Left ventricle myocardium inferior (tissue), 1 donor: ENCODE measurements around the gene MTMR3. TPM values are rescaled to one million over a fixed set of nuclear protein-coding genes. Genes with fewer than 3 reads are reported as not detected.

Experiments used
- DNase-seq: peaks from one replicate; pipeline ENCODE4 v3.0.0-alpha.2; 2020
- H3K27ac ChIP-seq: fragments of 200-600 bp; replicated peaks from 2 replicates; pipeline ENCODE4 v1.8.0; 2021
- H3K27me3 ChIP-seq: fragments of 200-600 bp; 2 replicates; pipeline ENCODE4 v1.8.0; 2021; ENCODE audit warnings: low read depth
- H3K36me3 ChIP-seq: fragments of 200-600 bp; 2 replicates; pipeline ENCODE4 v1.8.0; 2021
- H3K4me1 ChIP-seq: fragments of 200-600 bp; 2 replicates; pipeline ENCODE4 v1.8.0; 2021
- H3K4me3 ChIP-seq: fragments of 200-600 bp; 2 replicates; pipeline ENCODE4 v1.8.0; 2021; ENCODE audit warnings: mild to moderate bottlenecking, moderate library complexity
- H3K9me3 ChIP-seq: fragments of 200-600 bp; replicated peaks from 2 replicates; pipeline ENCODE4 v1.8.0; 2021
- intact Hi-C: fragments of 100-400 bp; cut with micrococcal nuclease; formaldehyde crosslinking; loops from one replicate; pipeline ENCODE4 v1.11.0; 2022
- total RNA-seq: library from RNA; stranded (reverse); fragmentation: NEBNext Ultra II Directional; extraction: Animal tissue kit (Norgen Biotek cat#: 25700); gene quantifications from one replicate; pipeline ENCODE4 v1.2.1, GENCODE V29; 2021
- TF ChIP-seq, protein P1 (sequence below): fragments of 200-600 bp; IDR thresholded peaks from 2 replicates; pipeline ENCODE4 v1.8.0; 2021; ENCODE audit warnings: antibody characterized with exemption, mild to moderate bottlenecking, borderline replicate concordance
- donor health status: DM: no; HTN: yes; CAD: no; lungs with severe emphysema.

MTMR3 gene
- total RNA-seq, 1 donor from 2014 or later, result 31.3 TPM

DNA sequence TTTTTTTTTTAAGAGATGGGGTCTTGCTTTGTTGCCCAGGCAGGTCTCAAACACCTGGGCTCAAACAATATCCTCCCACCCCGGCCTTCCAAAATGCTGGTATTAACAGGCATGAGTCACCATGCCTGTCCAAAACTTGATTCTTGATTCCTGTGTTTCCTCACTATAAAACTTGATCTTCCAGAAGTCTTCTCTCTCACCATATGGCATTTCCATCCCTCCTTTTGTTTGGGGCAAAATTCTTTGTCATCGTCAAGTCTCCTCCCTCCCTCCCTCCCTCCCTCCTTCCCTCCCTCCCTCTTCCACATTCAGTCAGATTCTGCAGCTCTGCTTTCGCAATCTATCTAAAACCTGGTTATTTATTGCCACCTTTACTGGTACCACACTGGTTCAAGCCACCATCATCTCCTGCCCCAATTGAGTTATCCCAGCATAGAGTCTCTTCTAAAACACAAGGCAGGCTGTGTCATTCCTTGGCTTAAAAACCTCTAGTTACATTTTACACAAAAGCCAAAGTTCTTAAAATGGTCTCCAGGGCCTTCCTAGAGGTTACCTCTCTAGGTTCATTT lies 132.3 kb downstream of the MTMR3 start:
- Histone ChIP-seq H3K36me3 (peaks cover 98% of the 10 kb centered on the region), H3K9me3 (no peaks in the 10 kb centered on the region), H3K4me3 (no peak overlapping the region), H3K27ac (no peak overlapping the region), H3K27me3 (no peaks in the 10 kb centered on the region), H3K4me1 (peaks cover 3% of the 10 kb centered on the region)
- intact Hi-C loops, result no loop called here
- no peak for DNase-seq
- TF ChIP-seq, protein P1, sequence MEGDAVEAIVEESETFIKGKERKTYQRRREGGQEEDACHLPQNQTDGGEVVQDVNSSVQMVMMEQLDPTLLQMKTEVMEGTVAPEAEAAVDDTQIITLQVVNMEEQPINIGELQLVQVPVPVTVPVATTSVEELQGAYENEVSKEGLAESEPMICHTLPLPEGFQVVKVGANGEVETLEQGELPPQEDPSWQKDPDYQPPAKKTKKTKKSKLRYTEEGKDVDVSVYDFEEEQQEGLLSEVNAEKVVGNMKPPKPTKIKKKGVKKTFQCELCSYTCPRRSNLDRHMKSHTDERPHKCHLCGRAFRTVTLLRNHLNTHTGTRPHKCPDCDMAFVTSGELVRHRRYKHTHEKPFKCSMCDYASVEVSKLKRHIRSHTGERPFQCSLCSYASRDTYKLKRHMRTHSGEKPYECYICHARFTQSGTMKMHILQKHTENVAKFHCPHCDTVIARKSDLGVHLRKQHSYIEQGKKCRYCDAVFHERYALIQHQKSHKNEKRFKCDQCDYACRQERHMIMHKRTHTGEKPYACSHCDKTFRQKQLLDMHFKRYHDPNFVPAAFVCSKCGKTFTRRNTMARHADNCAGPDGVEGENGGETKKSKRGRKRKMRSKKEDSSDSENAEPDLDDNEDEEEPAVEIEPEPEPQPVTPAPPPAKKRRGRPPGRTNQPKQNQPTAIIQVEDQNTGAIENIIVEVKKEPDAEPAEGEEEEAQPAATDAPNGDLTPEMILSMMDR, result no peak

DNA sequence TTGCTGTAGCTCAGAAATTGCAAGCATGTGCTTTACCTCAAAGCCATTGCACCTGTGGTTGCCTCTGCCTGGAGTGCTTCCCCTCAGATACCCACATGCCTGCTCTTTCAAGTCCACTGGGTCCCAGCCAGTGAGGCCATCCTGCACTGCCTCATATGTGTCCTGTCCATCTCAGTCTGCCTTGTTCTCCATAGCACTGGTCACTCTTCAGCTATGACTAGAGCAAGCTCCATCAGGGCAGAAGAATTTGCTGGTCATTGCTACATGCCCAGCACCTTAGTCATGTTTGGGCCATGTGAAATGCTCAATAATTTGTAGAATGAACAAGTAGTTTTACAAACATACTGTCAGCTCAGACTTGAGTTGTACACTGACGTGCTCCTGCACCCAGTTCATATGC lies 132.9 kb downstream of the MTMR3 start:
- Histone ChIP-seq H3K27ac (no peak overlapping the region), H3K27me3 (no peaks in the 10 kb centered on the region), H3K4me1 (peaks cover 2% of the 10 kb centered on the region), H3K4me3 (no peak overlapping the region), H3K9me3 (no peaks in the 10 kb centered on the region), H3K36me3 (peaks cover 98% of the 10 kb centered on the region)
- DNase-seq, result no peak
- intact Hi-C loops, result no loop called here
- TF ChIP-seq, protein P1, result no peak

DNA sequence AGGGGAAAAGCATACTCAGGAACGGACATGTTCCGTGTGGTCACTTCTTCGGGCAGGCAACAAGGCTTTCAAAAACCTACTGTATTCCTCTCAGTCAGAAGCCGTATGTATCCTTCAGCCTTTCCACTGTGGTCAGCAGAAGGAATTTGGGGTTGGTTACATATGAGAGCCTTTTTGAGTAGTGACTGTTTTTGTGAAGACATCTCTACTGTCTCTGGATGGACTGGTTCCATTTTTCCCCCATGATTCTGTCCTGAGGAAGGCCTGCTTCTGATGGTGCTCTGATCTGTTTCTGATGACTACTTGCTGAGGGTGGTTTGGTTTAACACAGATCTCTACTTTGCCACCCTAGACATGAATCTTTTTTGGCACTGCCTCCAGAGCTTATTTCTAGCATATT lies 133.6 kb downstream of the MTMR3 start:
- no peak for DNase-seq
- Histone ChIP-seq H3K27me3 (no peaks in the 10 kb centered on the region), H3K4me3 (no peak overlapping the region), H3K36me3 (peaks cover 98% of the 10 kb centered on the region), H3K27ac (no peak overlapping the region), H3K9me3 (no peaks in the 10 kb centered on the region), H3K4me1 (peaks cover 8% of the 10 kb centered on the region)
- TF ChIP-seq, protein P1, result no peak
- intact Hi-C loops, result no loop called here

DNA sequence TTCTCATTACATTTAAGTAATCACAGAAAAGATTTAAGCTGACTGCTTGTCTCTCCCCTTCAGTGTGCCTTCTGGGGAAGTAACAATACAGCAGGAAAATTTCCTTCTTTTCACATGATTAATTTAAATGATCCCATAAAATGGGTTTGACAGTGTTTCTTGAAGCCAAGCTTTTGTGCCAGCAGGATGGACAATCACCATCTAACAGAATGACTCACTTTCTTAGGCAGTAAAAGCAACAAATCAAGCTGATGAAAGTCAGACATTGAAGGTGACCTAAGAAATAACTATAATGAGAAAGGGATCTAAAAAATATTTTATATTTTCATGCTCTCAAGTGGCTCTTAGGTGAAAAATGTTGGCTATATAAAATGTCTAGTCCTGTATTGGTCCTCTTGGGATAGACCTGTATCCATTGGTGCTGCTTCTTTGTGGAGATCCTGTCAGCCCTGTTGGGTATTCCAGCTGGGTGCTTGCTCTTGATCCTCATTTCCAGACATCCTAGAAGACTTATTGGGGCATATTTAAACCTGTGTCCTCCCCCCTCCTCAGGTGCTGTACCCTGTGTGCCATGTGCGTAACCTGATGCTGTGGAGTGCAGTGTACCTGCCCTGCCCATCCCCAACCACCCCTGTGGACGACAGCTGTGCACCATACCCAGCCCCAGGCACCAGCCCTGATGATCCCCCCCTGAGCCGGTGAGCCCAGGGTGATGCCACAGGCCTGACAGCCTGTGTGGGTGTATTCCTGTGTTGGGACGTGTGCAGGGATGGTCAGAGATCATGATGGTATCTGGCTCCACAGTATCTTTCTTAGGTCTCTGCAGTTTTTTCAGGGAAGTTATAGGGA lies 134.6 kb downstream of the MTMR3 start:
- TF ChIP-seq, protein P1, result no peak
- no peak overlapping the region for H3K27ac ChIP-seq
- intact Hi-C loops, result no loop called here

DNA sequence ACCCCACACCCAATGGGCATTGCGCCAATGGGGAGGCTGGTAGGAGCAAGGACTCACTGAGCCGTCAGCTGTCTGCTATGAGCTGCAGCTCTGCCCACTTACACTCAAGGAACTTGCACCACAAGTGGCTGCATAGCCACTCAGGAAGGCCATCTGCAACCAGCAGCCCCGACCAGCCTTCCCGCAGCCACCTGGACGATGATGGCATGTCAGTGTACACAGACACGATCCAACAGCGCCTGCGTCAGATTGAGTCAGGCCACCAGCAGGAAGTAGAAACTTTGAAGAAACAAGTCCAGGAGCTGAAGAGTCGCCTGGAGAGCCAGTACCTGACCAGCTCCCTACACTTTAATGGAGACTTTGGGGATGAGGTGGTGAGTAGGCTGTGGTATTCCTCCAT lies 137.5 kb downstream of the MTMR3 start:
- DNase-seq, result no peak
- Histone ChIP-seq H3K4me3 (no peak overlapping the region), H3K4me1 (peaks cover 24% of the 10 kb centered on the region), H3K9me3 (no peaks in the 10 kb centered on the region), H3K36me3 (peaks cover 94% of the 10 kb centered on the region), H3K27me3 (no peaks in the 10 kb centered on the region), H3K27ac (no peak overlapping the region)
- intact Hi-C loops, result no loop called here
- TF ChIP-seq, protein P1, result no peak

More for the DNA sequence above, 134.6 kb downstream of the MTMR3 start:
- no peak for DNase-seq
- Histone ChIP-seq H3K9me3 (no peaks in the 10 kb centered on the region), H3K27me3 (no peaks in the 10 kb centered on the region), H3K36me3 (peaks cover 92% of the 10 kb centered on the region), H3K4me1 (peaks cover 18% of the 10 kb centered on the region), H3K4me3 (no peak overlapping the region)
